Left lung (tissue), 10 donors: ENCODE measurements around the gene MPC2. TPM values are rescaled to one million over a fixed set of nuclear protein-coding genes. Genes with fewer than 3 reads are reported as not detected.

Experiments used
- ATAC-seq: fragments of 200-7000 bp; cut with Tn5 transposase; one replicate; pipeline ENCODE4 v1.9.1; 2020; ENCODE audit warnings: moderate library complexity
- DNase-seq, 4 donors: peaks; one replicate each; pipeline ENCODE4 v3.0.0-alpha.2; 2013 to 2020
- H3K27ac ChIP-seq, 2 donors: fragments of 200-600 bp; sonication (generic) in 1 of 2; one replicate each; pipeline versions ENCODE4 v1.5.0 to v1.8.0; 2020 to 2021
- H3K27me3 ChIP-seq, 2 donors: fragments of 200-600 bp; sonication (generic) in 1 of 2; one replicate each; pipeline versions ENCODE4 v1.5.0 to v1.8.0; 2020 to 2021
- H3K36me3 ChIP-seq, 2 donors: fragments of 200-600 bp; sonication (generic) in 1 of 2; one replicate each; pipeline versions ENCODE4 v1.5.0 to v1.8.0; 2020 to 2021
- H3K4me1 ChIP-seq, 2 donors: fragments of 200-600 bp; one replicate each; pipeline ENCODE4 v1.8.0; 2021
- H3K4me3 ChIP-seq, 2 donors: fragments of 200-600 bp; sonication (generic) in 1 of 2; one replicate each; pipeline versions ENCODE4 v1.5.0 to v1.8.0; 2020 to 2021; ENCODE audit warnings: mild to moderate bottlenecking in 1 of 2
- H3K9me3 ChIP-seq, 2 donors: fragments of 200-600 bp; sonication (generic) in 1 of 2; one replicate each; pipeline versions ENCODE4 v1.5.0 to v1.8.0; 2020 to 2021
- intact Hi-C, 2 donors: fragments of 100-400 bp; cut with DNase I; formaldehyde crosslinking; loops; one replicate each; pipeline versions ENCODE4 v1.11.2 to v1.14.2; 2022
- polyA plus RNA-seq, 6 donors: library from polyadenylated mRNA; unstranded; fragments of 120-200 nt; gene quantifications; one replicate each; pipeline ENCODE4 v1.2.1, GENCODE V29; 2013; ENCODE audit not compliant: insufficient read length in 6 of 6
- total RNA-seq, 2 donors: library from RNA; stranded (reverse); fragmentation: NEBNext Ultra II Directional; extraction: Animal tissue kit (Norgen Biotek cat#: 25700); gene quantifications; one replicate each; pipeline ENCODE4 v1.2.1, GENCODE V29; 2021
- TF ChIP-seq, protein P1 (sequence below), 2 donors: fragments of 200-600 bp; sonication (generic) in 1 of 2; IDR thresholded peaks; one replicate each; pipeline versions ENCODE4 v1.5.0 to v1.8.0; 2021; ENCODE audit warnings: antibody characterized with exemption in 2 of 2
- donor health status: DM: no; HTN: yes; CAD: no.
- donor health status: DM: no; HTN: no; CAD: no.

The MPC2 gene
- total and polyA plus RNA-seq, 8 donors = 44.0 to 59.2 (median 47.5) TPM

DNA sequence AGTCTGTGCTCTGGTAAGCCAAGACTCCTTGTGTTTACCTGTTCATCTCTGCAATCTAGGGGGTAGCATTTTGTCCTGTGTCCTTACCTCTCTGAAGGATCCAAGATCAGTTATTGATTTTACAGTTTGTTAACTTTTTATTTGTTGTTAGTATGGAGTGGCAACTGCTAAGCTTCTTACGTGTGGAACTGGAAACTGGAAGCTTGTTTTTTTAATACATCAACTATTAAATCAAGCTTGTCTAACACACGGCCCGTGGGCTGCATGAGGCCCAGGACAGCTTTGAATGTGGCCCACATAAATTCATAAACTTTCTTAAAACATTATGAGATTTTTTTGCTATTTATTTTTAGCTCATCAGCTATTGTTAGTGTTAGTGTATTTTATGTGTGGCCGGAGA is 29.2 kb upstream of the MPC2 start:
- Histone ChIP-seq H3K9me3 (no peaks in the 10 kb centered on the region), H3K36me3 (peaks cover 0 to 17% of the 10 kb centered on the region in 2 donors), H3K4me3 (no peak overlapping the region), H3K4me1 (peaks cover 0 to 6% of the 10 kb centered on the region in 2 donors), H3K27ac (no peak overlapping the region), H3K27me3 (no peaks in the 10 kb centered on the region)
- no peak for ATAC-seq
- intact Hi-C loops = no loop called here
- TF ChIP-seq, protein P1, sequence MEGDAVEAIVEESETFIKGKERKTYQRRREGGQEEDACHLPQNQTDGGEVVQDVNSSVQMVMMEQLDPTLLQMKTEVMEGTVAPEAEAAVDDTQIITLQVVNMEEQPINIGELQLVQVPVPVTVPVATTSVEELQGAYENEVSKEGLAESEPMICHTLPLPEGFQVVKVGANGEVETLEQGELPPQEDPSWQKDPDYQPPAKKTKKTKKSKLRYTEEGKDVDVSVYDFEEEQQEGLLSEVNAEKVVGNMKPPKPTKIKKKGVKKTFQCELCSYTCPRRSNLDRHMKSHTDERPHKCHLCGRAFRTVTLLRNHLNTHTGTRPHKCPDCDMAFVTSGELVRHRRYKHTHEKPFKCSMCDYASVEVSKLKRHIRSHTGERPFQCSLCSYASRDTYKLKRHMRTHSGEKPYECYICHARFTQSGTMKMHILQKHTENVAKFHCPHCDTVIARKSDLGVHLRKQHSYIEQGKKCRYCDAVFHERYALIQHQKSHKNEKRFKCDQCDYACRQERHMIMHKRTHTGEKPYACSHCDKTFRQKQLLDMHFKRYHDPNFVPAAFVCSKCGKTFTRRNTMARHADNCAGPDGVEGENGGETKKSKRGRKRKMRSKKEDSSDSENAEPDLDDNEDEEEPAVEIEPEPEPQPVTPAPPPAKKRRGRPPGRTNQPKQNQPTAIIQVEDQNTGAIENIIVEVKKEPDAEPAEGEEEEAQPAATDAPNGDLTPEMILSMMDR (IDR thresholded peaks at IDR 0.05) = no peak
- DNase-seq = no peak

DNA sequence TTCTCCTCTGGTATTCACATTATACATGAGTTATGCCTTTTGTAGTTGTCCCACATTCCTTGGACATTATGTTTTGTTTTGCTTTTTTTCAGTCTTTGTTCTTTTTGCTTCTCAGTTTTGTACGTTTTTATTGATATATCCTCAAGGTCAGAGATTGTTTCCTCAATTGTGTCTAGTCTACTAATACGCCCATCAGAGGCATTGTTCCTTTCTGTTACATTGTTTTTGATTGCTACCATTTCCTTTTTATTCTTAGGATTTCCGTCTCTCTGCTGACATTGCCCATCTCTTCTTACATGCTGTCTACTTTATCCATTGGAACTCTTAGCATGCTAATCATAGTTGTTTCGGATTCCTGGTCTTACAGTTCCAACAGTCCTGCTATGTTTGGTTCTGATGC is 27.8 kb upstream of the MPC2 start:
- H3K27ac ChIP-seq = no peak overlapping the region
- H3K27me3 ChIP-seq = no peaks in the 10 kb centered on the region
- no peaks in the 10 kb centered on the region for H3K9me3 ChIP-seq
- intact Hi-C loops = no loop called here
- peaks cover 0 to 13% of the 10 kb centered on the region in 2 donors for H3K36me3 ChIP-seq
- TF ChIP-seq, protein P1 (IDR thresholded peaks at IDR 0.05) = no peak
- ATAC-seq = no peak
- H3K4me1 ChIP-seq = peaks cover 0 to 6% of the 10 kb centered on the region in 2 donors
- H3K4me3 ChIP-seq = no peak overlapping the region
- no peak for DNase-seq

DNA sequence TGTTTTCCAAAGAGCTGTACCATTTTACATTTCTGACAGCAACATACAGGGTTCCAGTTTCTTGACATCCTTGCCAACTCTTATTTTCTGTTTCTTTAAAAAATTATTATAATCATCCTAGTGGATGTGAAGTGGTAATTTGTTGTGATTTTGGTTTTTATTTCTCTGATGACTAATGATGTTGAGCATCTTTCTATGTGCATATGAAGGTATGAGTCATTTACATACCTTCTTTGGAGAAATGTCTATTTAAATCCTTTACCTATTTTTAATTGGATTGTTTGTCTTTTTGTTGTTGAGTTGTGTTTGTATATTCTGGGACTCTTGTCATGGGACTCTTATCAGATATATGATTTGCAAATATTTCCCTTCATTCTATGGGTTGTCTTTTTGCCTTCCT is 20.8 kb upstream of the MPC2 start:
- TF ChIP-seq, protein P1 (IDR thresholded peaks at IDR 0.05) = no peak
- intact Hi-C loops = no loop called here
- Histone ChIP-seq H3K27me3 (no peaks in the 10 kb centered on the region), H3K4me3 (no peak overlapping the region), H3K36me3 (peaks cover 0 to 31% of the 10 kb centered on the region in 2 donors), H3K9me3 (no peaks in the 10 kb centered on the region), H3K4me1 (no peaks in the 10 kb centered on the region), H3K27ac (no peak overlapping the region)
- ATAC-seq = no peak
- no peak for DNase-seq

DNA sequence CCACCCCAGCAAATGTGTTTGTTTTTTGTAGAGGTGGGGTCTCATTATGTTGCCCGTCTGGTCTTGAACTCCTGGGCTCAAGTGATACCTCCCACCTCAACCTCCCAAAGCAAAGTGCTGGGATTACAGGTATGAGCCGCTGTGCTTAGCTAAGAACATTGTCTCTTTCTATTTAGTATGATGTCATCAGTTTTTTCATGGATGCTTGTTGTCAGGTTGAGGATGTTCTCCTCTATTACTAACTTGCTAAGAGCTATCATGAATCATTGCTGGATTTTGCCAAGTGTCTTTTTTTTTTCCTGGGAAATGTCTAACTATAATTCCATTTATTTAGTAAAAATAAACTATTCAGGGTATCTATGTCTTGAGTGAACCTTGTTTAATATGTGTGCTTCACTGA is 19.0 kb upstream of the MPC2 start:
- intact Hi-C loops = no loop called here
- ATAC-seq = no peak

DNA sequence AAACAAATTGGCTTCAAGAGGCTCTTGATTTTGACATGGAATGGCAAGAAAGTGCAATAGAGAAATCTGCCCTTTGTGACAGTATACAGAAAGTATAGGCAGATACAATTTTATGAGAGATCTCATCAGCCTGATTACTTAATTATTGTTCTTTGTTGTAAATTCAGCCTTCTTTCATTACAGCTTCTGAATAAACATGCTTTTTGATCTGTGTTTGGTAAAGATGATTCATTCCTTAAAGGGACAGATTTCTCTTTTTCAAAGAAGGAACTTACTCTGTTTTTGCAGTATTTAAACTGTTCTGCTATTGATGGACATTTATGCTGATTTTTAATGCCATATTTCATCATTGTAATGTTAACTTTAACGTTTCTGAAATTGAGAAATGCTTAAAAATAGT is 13.7 kb upstream of the MPC2 start:
- H3K27ac ChIP-seq = no peak overlapping the region
- no peaks in the 10 kb centered on the region for H3K27me3 ChIP-seq
- no peak for DNase-seq
- no peak overlapping the region for H3K4me3 ChIP-seq
- peaks cover 0 to 10% of the 10 kb centered on the region in 2 donors for H3K4me1 ChIP-seq
- H3K36me3 ChIP-seq = peaks cover 0 to 35% of the 10 kb centered on the region in 2 donors
- no peak for ATAC-seq
- intact Hi-C loops = no loop called here
- TF ChIP-seq, protein P1 (IDR thresholded peaks at IDR 0.05) = no peak
- no peaks in the 10 kb centered on the region for H3K9me3 ChIP-seq

More for the DNA sequence above, 19.0 kb upstream of the MPC2 start:
- no peak overlapping the region for H3K4me3 ChIP-seq
- H3K36me3 ChIP-seq = peaks cover 0 to 40% of the 10 kb centered on the region in 2 donors
- H3K27me3 ChIP-seq = no peaks in the 10 kb centered on the region
- TF ChIP-seq, protein P1 (IDR thresholded peaks at IDR 0.05) = no peak
- H3K27ac ChIP-seq = no peak overlapping the region
- no peaks in the 10 kb centered on the region for H3K9me3 ChIP-seq
- peaks cover 0 to 4% of the 10 kb centered on the region in 2 donors for H3K4me1 ChIP-seq
- no peak for DNase-seq
